Measurements from ENCODE around the gene USP36. TPM values are rescaled to one million over a fixed set of nuclear protein-coding genes. Genes with fewer than 3 reads are reported as not detected.
A peak's percentile ranks its signal among the peaks of the same experiment; 100 is the strongest.

The USP36 gene
- total and polyA plus RNA-seq, 8 donors = 31.2 to 58.3 (median 35.8) TPM

- DNase-seq (peak in 1 of 6 donors; percentile 11), ATAC-seq (peak in 1 of 4 donors; percentile 14), FAIRE-seq (no peak)
- TF ChIP-seq CTCF (IDR thresholded peaks at IDR 0.05) = no peak
- Histone ChIP-seq H3K4me1 (no peaks in the 10 kb centered on the region), H3K4me3 (no peak overlapping the region), H3K36me3 (peaks cover 0 to 26% (median 4%) of the 10 kb centered on the region in 3 donors), H3K27ac (no peak overlapping the region), H3K9me3 (no peaks in the 10 kb centered on the region), H3K27me3 (no peaks in the 10 kb centered on the region)
- 88% methylated on average over 16 of the region's 16 CpGs for WGBS, 2 donors
- intact Hi-C loops (cut with DNase I) = no loop called here
These were observed 12.1 kb upstream of the USP36 start for GRCh38 chr17:78852709-78853121.

- H3K9me3 ChIP-seq = no peaks in the 10 kb centered on the region
- H3K36me3 ChIP-seq = peaks cover 0 to 7% (median 0%) of the 10 kb centered on the region in 3 donors
- DNase-seq (peak in 1 of 6 donors; percentile 8), FAIRE-seq (no peak), ATAC-seq (no peak)
- WGBS, 2 donors = 89 to 90% methylated on average over 5 of the region's 5 CpGs
- no peaks in the 10 kb centered on the region for H3K4me1 ChIP-seq
- no peak overlapping the region for H3K4me3 ChIP-seq
- no peak for TF ChIP-seq CTCF (IDR thresholded peaks at IDR 0.05)
- intact Hi-C loops (cut with DNase I) = no loop called here
- no peaks in the 10 kb centered on the region for H3K27me3 ChIP-seq
- no peak overlapping the region for H3K27ac ChIP-seq
These were observed 8.4 kb upstream of the USP36 start for GRCh38 chr17:78849026-78849425.

- ATAC-seq (no peak), DNase-seq (no peak), FAIRE-seq (peak; percentile 41)
- TF ChIP-seq CTCF (IDR thresholded peaks at IDR 0.05) = no peak
- no peaks in the 10 kb centered on the region for H3K4me1 ChIP-seq
- 89 to 92% methylated on average over 3 of the region's 3 CpGs for WGBS, 2 donors
- H3K4me3 ChIP-seq = no peak overlapping the region
- no peaks in the 10 kb centered on the region for H3K36me3 ChIP-seq
- intact Hi-C loops (cut with DNase I) = no loop called here
- H3K27me3 ChIP-seq = no peaks in the 10 kb centered on the region
- H3K9me3 ChIP-seq = no peaks in the 10 kb centered on the region
- no peak overlapping the region for H3K27ac ChIP-seq
These were observed 6.4 kb upstream of the USP36 start for GRCh38 chr17:78847052-78847451.

GRCh38 chr17:78844301-78845005, 3.8 kb upstream of the USP36 start:
- no peak for FAIRE-seq

More at GRCh38 chr17:78844301-78845005, 3.8 kb upstream of the USP36 start:
- no peak overlapping the region for H3K27ac ChIP-seq
- H3K9me3 ChIP-seq = no peaks in the 10 kb centered on the region
- DNase-seq = peak in 1 of 6 donors; percentile 26
- intact Hi-C loops (cut with DNase I) = no loop called here
- TF ChIP-seq CTCF (IDR thresholded peaks at IDR 0.05) = no peak
- no peaks in the 10 kb centered on the region for H3K27me3 ChIP-seq
- no peak overlapping the region for H3K4me3 ChIP-seq
- WGBS, 2 donors = 72% methylated on average over 9 of the region's 9 CpGs
- no peaks in the 10 kb centered on the region for H3K36me3 ChIP-seq
- no peak for ATAC-seq
- peaks cover 6 to 7% (median 7%) of the 10 kb centered on the region in 3 donors for H3K4me1 ChIP-seq

All from pancreas (tissue), 10 donors.